Activated CD4-positive, alpha-beta T cell treated with anti-CD3 and anti-CD28 coated beads for 4 hours (primary cell): ENCODE measurements around the gene BUD31.

Experiments
- DNase-seq, 2 donors: peaks; one replicate each; pipeline ENCODE4 v3.0.0-alpha.2; 2020

Gene BUD31

GRCh38 chr7:99437946-99438572, 29.3 kb downstream of the BUD31 start:
- no peak for DNase-seq

DNA sequence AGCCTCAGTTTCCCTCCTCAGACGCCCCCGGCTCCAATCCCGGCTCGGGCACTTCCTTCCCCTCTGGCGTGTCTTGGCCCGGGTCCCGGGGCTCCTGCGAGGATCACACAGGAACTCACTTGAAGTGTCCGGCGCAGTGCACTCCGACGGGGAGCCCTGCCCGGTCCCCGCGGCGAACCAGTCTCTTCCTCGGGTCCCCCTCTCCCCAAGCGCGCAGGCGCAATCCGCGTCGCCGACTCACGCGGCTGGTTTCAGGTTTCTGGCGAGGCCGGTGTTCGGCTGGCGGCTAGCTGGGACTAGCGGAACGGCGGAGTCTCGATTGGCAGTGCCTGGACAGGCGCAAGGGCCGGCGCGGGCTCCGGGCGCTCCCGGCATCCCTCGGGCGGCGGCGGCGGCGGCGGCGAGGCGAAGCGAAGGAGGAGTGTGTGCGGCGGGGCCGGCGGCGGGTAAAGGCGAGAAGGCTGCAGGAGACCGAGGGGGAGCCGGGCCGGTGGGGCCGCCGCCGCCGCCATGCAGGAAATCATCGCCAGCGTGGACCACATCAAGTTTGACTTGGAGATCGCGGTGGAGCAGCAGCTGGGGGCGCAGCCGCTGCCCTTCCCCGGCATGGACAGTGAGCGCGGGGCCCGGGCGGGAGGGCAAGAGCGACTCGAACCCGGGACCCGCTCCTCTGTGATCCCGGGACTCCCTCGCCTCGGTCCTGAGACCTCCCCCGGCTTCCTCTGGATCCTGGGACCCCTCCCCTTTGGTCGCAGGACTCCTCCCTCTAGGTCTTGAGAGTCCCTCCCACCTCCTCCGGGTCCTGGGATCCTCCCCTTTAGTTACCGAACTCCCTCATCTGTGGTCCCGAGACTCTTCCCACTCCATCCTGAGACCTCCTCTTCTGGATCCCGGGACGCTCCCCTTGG, 30.1 kb downstream of the BUD31 start, which contains the start of the genes CPSF4 and PTCD1:
TSS of gene CPSF4 (plus strand) at position 371 of the 908 bp plus-strand sequence. CDS start at position 511, 140 bp downstream.
TSS of gene PTCD1 (minus strand) at position 226 of the 908 bp plus-strand sequence. CDS start 3,556 bp downstream, outside the sequence.
- peak; percentile 89 to 91 for DNase-seq

GRCh38 chr7:99440195-99440594, 31.4 kb downstream of the BUD31 start:
- no peak for DNase-seq

DNA sequence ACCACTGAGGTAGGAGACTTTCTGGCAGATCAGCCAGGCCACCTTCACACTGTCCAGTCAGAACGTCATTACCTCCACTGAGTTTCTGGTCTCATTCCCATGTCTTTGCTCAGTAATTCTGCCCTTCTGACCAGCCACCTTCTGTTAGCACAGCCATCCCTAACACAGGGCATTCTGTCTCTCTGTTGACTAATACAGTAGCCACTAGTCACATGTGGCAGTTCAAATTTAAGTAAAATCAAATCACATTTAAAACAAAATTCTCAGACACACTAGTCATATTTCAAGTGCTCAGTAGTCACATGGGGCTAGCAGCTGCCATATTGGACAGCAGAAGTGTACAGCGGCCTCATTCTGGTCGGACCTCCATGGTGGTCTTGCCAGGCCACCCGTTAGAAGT, 37.3 kb downstream of the BUD31 start:
- DNase-seq: no peak

- DNase-seq: no peak
Observed at GRCh38 chr7:99447943-99448342, 39.2 kb downstream of the BUD31 start.

DNA sequence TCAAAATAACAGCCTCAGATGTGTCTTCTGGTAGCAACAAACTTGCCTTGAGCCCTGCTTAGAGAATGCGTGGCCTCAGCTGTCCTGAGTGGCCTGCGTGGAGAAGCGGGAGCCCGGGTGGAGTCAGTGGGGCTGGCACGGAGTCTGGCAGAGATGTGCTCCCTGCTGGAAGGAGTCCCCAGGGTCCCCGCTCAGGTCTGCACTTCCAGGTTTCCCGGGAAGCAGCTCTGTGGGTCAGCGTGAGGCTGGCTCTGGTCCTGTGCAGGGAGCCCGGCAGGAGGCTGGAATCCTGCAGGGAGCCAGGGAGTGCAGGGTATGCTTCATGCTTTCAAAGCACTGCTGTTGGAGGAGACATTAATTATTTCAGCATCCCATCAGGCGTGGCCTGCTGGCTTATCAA, 40.1 kb downstream of the BUD31 start:
- no peak for DNase-seq

- no peak for DNase-seq
Observed at GRCh38 chr7:99449326-99449725, 40.6 kb downstream of the BUD31 start.

GRCh38 chr7:99451936-99452335, 43.2 kb downstream of the BUD31 start:
- no peak for DNase-seq

DNA sequence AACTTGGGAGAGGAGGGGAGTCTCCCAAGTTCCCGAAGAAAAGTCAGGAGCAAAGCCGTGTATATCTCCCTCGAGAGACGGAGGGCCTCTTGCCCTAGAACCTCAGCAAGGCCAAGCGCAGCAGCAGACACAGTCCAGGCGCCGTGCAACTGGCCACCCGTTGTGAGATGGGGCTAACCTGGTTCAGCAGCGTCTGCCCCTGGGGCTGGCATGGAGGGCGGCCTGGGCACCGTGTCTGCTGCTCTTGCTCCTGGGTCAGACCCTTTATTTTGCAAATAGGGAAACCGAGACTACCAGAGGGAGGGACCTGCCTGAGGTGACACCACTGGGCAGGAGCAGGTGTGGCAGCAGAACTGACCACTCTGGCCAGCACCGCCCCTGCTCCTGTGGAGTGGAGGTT, 43.8 kb downstream of the BUD31 start:
- no peak for DNase-seq

GRCh38 chr7:99453105-99453504, 44.3 kb downstream of the BUD31 start:
- no peak for DNase-seq

DNA sequence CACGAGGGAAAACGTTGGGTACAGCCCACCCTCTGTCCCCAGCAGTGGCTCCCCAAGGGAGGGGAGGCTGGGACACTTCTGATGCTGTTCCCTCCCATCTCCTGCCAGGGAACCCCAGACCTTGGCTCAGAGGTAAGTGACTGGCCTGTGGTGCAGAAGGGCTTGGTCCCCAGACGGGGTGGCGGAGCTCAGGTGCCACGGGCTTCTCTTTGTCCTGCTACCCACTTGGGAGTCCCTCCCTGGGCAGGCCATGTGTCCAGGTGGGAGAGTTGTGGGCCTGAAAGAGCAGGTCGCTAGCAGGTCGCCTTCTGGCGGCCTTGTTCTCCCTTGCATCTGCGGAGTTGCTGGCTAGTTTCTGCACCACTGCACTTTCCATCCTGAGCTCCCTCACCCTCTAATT, 47.1 kb downstream of the BUD31 start:
- DNase-seq: no peak

DNA sequence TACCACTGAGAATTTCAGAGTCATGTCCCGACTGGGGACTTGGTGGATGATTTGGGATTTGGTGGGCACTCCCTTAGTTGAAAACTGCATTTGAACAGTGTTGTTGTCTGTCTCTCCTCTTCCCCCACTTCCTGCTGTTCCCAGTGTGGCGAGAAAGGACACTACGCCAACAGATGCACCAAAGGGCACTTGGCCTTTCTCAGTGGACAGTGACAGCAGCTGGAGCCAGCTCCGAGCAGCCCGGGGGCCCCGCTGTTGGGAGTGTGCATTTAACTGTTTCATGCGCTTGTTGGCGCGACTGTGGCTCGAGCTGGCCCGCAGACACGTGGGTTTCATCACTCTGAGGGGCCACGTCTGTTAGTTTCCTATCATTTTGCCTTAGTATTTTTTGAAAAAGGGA, 47.5 kb downstream of the BUD31 start:
- no peak for DNase-seq

DNA sequence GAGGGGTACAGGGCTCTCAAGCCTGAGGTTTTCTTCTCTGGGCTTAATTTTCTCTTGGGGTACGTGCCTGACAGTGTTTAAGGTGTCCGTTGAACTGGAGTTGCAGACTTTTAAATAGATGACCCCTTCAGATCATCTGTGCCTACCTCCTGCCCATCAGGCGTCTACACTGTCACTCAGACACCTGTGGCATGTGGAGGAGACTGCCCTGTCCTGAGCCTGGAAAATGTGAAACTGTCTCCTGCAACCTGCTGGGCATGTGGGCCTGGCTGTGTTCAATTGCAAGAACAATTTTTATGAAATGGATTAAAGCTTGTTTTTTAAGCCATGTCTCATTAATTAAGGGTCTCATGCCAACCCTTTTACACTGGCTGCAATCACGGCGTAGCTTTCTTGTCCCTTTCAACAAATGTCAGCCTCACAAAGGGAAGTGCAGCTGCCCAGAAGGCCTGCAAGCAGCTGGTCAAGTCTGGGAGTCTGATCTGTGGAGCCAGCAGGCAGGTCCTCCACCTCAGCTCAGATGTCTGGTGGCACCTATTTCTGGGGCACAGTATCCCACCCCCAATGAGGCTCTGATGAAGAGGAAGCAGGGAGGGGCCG, 48.4 kb downstream of the BUD31 start:
- no peak for DNase-seq

DNA sequence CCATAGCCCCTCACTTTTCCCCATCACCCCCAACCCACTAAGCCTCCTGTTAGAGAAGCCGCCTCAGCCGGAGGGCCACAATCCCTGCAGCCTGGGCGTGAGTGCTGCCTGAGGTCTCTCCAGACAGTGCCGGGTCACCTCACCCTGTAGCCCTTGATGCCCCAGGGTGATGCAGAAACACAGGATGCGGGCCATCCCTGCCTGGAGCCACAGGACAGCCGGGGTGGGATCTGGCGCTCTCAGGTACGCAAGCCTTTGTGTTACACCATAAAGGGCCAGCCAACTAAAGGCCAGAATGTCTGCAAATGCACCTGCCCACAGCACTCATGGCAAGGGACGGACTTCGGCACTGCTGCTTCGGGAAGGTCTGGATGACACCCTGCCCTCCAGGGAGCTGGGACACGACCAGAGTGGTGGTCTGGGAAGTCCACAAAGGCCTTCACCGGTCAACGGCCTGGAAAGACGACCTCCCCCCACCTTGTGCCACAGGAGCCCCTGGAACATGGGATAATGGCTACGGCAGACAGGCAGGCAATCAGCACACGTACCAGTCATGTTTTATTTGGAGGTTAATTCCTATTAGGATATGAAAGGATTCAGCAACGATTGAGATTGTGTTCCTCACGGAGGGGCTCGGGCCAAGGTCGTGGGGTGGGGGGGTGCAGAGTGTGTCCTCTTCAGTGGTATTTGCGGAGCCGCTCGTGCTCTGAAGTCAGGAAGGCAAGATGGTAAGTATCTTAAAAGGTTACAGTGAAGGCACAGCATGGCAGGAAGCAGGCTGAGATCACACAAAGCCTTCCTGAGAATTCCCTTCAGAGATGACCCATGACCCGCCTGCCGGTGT, 49.1 kb downstream of the BUD31 start:
- no peak for DNase-seq

- no peak for DNase-seq
Observed at GRCh38 chr7:99459087-99459486, 50.3 kb downstream of the BUD31 start.

GRCh38 chr7:99460651-99461050, 51.9 kb downstream of the BUD31 start:
- no peak for DNase-seq

GRCh38 chr7:99461221-99461620, 52.5 kb downstream of the BUD31 start:
- DNase-seq: no peak

- DNase-seq: no peak
Observed at GRCh38 chr7:99465421-99465768, 56.6 kb downstream of the BUD31 start.

DNA sequence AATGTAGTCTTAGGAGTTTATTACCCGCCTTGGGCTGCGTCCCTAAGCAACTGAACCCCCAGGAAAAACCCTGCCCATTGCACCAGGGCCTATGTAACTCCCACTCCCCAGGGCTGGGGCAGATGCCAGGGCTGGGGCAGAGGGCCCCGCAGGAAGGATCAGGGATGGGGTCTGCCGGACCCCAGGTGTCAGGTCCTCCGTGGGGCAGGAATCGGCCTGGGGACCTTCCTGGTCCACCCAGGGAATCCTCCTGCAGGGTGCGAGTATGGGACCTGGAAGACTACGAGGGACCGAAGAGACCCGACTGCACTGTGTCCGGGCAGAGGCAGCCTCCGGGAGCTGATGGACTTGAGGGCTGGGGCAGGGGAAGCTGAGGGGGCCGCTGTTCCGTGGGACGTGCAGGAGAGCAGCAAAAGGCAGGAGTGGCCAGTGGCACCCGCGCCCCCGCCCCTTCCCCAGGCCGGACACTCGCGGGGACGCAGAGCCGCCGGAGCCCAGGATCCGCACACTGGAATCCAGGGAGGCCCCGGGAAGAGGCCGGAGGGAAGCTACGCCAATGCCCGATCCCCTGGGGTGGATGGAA, 59.7 kb downstream of the BUD31 start:
- DNase-seq: no peak
